Mesenteric fat pad (tissue), 1 donor: Measurements from ENCODE around the gene THBS4. TPM values are rescaled to one million over a fixed set of nuclear protein-coding genes. Genes with fewer than 3 reads are reported as not detected.

ENCODE experiments used
- DNase-seq: peaks from one replicate; pipeline ENCODE4 v3.0.0-alpha.2; 2020; ENCODE audit warnings: low spot score
- long read RNA-seq: library from polyadenylated mRNA; unstranded; transcript quantifications from one replicate; pipeline ENCODE4 v2.0.0, GENCODE V29; 2020
- total RNA-seq: library from RNA; stranded (reverse); fragmentation: NEBNext Ultra II Directional; extraction: Animal tissue kit (Norgen Biotek cat#: 25700); gene quantifications from one replicate; pipeline ENCODE4 v1.2.1, GENCODE V29; 2021
- donor health status: DM: yes; HTN: yes; CAD: no.

THBS4 gene
- total RNA-seq, result 61.5 TPM
- long read RNA-seq, transcript THBS4-201 (22 exons, 3,222 nt), result major isoform, 11 of 41 reads
- long read RNA-seq, partial matches to known transcripts, result 27 of 41 reads
- long read RNA-seq, other reads (novel, unspliced or antisense), result 3 of 41 reads

GRCh38 chr5:80034962-80035821, at the start of gene THBS4:
Gene THBS4, plus strand, starts transcription at chr5:80035348. Its CDS starts 190 bp downstream, at chr5:80035538.
- no peak for DNase-seq

- DNase-seq, result no peak
Measured at GRCh38 chr5:79986260-79986659, 48.9 kb upstream of the THBS4 start.

- DNase-seq, result no peak
Measured at GRCh38 chr5:79990205-79990597, 44.9 kb upstream of the THBS4 start.

GRCh38 chr5:79990598-79991507, 44.3 kb upstream of the THBS4 start, which contains the start of gene MTX3:
Gene MTX3, minus strand, starts transcription at chr5:79991262. Its CDS starts 24 bp downstream, at chr5:79991238.
- peak; percentile 90 for DNase-seq

- DNase-seq, result no peak
Measured at GRCh38 chr5:79992891-79993657, 42.1 kb upstream of the THBS4 start.

GRCh38 chr5:79999722-80000121, 35.4 kb upstream of the THBS4 start:
- no peak for DNase-seq

- DNase-seq, result no peak
Measured at GRCh38 chr5:80002677-80003076, 32.5 kb upstream of the THBS4 start.

- DNase-seq, result no peak
Measured at GRCh38 chr5:80008995-80009765, 26.0 kb upstream of the THBS4 start.

GRCh38 chr5:80010754-80011392, 24.3 kb upstream of the THBS4 start:
- DNase-seq, result no peak

GRCh38 chr5:80025069-80025468, 10.1 kb upstream of the THBS4 start:
- DNase-seq, result no peak

- no peak for DNase-seq
Measured at GRCh38 chr5:80026841-80027240, 8.3 kb upstream of the THBS4 start.

- no peak for DNase-seq
Measured at GRCh38 chr5:80031109-80031508, 4.0 kb upstream of the THBS4 start.

- no peak for DNase-seq
Measured at GRCh38 chr5:80033513-80033912, 1.6 kb upstream of the THBS4 start.

- DNase-seq, result no peak
Measured at GRCh38 chr5:80034559-80034958, 589 bp upstream of the THBS4 start.

GRCh38 chr5:80035839-80036238, 691 bp downstream of the THBS4 start:
- DNase-seq, result no peak

- no peak for DNase-seq
Measured at GRCh38 chr5:80036615-80037014, 1.5 kb downstream of the THBS4 start.

GRCh38 chr5:80037366-80037765, 2.2 kb downstream of the THBS4 start:
- DNase-seq, result no peak

GRCh38 chr5:80039650-80040049, 4.5 kb downstream of the THBS4 start:
- no peak for DNase-seq

- no peak for DNase-seq
Measured at GRCh38 chr5:80041527-80041926, 6.4 kb downstream of the THBS4 start.

GRCh38 chr5:80042330-80042729, 7.2 kb downstream of the THBS4 start:
- no peak for DNase-seq
